H54 (cell line): ENCODE results near the gene FAU.
"Not testable (repeated sequence)": the region's sequence is repeated elsewhere in the genome, so short reads cannot be mapped to it uniquely, and the experiment has no call there.

Experiments
- DNase-seq: peaks from one replicate; pipeline ENCODE4 v3.0.0; 2011; ENCODE audit warnings: low spot score, mixed read lengths; ENCODE audit not compliant: insufficient read length
- FAIRE-seq: peaks from 3 replicates; lab custom pipeline; 2011; peaks lifted over from hg19 to GRCh38; lab: Jason Lieb, UNC
- POLR2A ChIP-seq: IDR thresholded peaks from 2 replicates; pipeline ENCODE4 v1.6.1; 2011; ENCODE audit warnings: low read depth, mild to moderate bottlenecking, low read length

FAU gene

GRCh38 chr11:65151331-65151899 lies 29.5 kb upstream of the FAU start:
- no peak for DNase-seq
- FAIRE-seq = no peak

GRCh38 chr11:65150509-65151299 lies 28.8 kb upstream of the FAU start:
- peak; percentile 87 for DNase-seq
- TF ChIP-seq POLR2A = peak; percentile 28; the same call in 1 of the 2 replicates
- FAIRE-seq = peak; percentile 69

More at GRCh38 chr11:65151331-65151899, 29.5 kb upstream of the FAU start:
- TF ChIP-seq POLR2A = no peak

- DNase-seq, FAIRE-seq: not testable (repeated sequence)
Observed at GRCh38 chr11:65150131-65150508, 28.2 kb upstream of the FAU start.

- TF ChIP-seq POLR2A = no peak
- no peak for DNase-seq
- no peak for FAIRE-seq
Observed at GRCh38 chr11:65148657-65149056, 26.7 kb upstream of the FAU start.

GRCh38 chr11:65147352-65148075 lies 25.6 kb upstream of the FAU start:
- no peak for DNase-seq
- no peak for TF ChIP-seq POLR2A
- no peak for FAIRE-seq

GRCh38 chr11:65141896-65142494 lies 20.1 kb upstream of the FAU start:
- no peak for FAIRE-seq
- no peak for TF ChIP-seq POLR2A
- no peak for DNase-seq

GRCh38 chr11:65136515-65137096 lies 14.7 kb upstream of the FAU start:
- no peak for DNase-seq
- no peak for FAIRE-seq
- no peak for TF ChIP-seq POLR2A

GRCh38 chr11:65135633-65136145 lies 13.8 kb upstream of the FAU start:
- no peak for DNase-seq
- TF ChIP-seq POLR2A = no peak
- FAIRE-seq = no peak

GRCh38 chr11:65134952-65135632 lies 13.2 kb upstream of the FAU start:
- peak; percentile 94 for DNase-seq
- no peak for FAIRE-seq
- TF ChIP-seq POLR2A = peak; percentile 80

- DNase-seq (peak; percentile 85), FAIRE-seq (no peak)
- no peak; the same call in none of the 2 replicates for TF ChIP-seq POLR2A
Observed at GRCh38 chr11:65134240-65134951, 12.5 kb upstream of the FAU start, which contains the start of gene SYVN1. Gene SYVN1, minus strand, starts transcription at chr11:65134519. Its CDS starts 918 bp downstream, at chr11:65133601.

GRCh38 chr11:65133724-65134123 lies 11.8 kb upstream of the FAU start:
- no peak for DNase-seq
- no peak for FAIRE-seq
- TF ChIP-seq POLR2A = no peak
